ENCODE results near the gene BAIAP2L1. TPM values are rescaled to one million over a fixed set of nuclear protein-coding genes. Genes with fewer than 3 reads are reported as not detected.

Gene BAIAP2L1, protein sequence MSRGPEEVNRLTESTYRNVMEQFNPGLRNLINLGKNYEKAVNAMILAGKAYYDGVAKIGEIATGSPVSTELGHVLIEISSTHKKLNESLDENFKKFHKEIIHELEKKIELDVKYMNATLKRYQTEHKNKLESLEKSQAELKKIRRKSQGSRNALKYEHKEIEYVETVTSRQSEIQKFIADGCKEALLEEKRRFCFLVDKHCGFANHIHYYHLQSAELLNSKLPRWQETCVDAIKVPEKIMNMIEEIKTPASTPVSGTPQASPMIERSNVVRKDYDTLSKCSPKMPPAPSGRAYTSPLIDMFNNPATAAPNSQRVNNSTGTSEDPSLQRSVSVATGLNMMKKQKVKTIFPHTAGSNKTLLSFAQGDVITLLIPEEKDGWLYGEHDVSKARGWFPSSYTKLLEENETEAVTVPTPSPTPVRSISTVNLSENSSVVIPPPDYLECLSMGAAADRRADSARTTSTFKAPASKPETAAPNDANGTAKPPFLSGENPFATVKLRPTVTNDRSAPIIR
- total RNA-seq, result not detected

DNA sequence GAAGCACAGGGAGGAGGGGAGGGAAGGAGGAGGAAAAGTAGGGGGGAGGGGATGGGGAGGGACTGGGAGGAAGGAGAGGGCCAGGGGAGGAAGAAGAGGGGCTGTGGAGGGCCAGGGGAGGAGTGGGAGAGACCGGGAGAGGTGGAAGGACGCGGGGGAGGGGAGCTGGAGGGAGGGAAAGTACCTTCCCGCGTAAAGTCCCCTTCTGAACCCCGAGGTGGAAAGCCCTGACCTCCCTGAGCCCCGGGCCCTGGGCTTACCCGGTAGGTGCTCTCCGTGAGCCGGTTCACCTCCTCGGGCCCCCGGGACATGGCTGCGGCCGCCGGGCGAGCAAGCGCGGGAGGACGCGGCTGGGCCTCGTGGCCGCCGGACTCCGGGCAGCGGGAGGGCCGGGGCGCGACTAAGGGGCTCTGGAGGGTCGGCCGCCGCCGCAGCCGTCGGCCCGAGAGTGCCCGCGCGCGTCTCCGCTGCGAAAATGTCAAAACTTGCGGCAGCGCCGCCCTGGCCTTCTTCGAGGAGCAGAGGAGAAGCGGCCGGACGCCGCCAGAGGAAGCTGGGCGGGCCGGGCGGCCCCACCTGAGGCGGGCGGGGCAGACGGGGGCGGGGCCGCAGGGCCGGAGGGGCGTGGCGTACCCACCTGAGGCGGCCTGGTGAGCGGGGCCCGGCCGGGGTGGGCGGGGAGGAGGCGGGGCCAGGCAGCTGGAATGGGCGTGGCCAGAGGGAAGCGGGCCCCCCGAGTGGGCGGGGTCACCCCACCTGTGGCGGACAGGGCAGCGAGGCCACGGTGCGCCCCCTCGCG is at the start of gene BAIAP2L1:
Gene BAIAP2L1 (minus strand): TSS at position 549 of the 799 bp plus-strand sequence. CDS start 238 bp downstream, at position 311.

DNA sequence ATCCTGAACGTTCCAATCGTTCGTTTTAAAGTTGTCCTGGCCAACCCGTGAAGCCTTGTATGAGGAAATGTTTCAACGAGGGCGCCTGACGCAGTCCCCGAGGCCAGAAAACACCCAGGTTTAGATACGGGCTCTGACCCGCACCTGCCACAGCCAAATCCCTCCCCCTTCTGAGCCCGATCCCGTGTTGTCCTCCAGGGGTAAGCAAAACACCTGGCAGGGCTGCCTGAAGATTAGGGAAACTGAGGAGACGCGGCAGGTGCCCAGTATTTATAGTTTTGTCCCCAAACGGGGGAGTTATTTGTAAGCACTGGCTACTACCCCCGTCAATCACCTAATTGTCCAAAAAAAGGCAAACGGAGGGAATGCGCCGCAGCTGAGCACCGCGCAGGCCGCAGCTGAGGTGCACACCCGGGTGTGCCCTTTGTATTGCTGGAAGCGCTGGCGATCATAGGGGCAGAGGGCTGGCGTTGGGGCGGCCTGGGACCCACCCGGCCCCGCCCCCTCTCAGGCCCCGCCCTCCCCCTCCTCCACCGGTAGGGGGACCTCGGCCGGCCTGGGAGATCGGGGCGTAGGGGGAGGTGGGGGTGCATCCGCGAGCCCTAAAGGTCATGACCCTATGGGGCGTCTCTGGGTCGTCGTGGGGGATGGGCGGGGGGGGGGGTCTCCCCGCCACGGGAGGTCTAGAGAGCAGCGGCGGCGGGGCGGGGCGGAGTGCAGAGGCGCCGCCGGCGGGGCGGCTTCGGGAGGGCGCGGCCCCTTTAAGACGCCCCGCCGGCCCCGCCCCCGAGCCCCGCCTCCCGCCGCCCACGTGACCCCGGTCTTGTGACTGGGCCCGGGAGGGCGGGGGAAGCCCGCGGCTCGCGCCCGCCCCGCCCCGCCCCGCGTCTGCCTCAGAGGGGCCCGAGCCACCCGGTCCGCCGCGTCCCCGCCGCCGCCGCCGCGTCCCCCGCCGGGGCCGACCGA is 119.8 kb downstream of the BAIAP2L1 start, which contains the start of gene BRI3:
Gene BRI3 (plus strand): TSS at position 896 of the 966 bp plus-strand sequence. CDS start 110 bp downstream, outside the sequence.

DNA sequence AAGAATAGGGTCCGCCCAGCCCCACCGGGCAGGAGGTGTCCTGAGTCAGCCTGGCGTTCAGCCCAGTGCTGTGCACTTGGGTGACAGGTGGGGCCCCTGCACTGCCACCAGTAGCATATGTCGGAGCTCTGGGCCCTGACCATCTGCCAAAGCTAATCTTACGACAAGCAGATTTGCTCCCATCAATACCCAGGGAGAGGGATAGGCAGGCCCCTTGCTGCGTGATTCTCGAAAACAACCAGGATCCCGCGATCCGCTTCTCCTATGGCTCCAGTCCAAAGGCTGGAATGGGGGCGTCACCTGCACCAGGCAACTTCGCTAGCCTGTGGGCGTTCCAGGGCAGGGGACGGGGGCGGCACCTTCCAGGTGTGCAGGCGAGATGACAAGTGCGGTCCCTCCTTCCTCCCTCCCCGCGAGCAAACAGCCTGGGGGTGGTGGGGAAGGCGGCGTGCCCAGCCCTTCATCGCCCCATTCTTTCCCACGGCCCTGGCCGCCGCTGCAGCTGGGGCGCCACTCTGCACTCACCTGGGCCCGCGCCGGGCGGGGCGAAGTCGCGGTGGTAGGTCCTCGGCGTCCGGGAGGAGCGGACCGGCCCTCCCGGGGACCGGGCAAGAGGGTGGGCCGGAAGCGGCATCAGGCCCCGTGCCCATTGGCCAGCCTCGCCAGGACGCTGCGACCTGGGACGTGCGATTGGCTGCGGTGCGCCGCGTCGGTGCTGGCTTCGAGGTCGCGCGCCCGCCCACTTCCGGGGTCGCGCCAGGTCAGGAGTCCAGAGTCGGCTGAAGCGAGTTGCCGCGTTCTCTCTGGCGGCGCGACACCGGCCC is 149.1 kb downstream of the BAIAP2L1 start, which contains the start of gene TECPR1:
Gene TECPR1 (minus strand): TSS at position 632 of the 824 bp plus-strand sequence. CDS start 6,086 bp downstream, outside the sequence.

Other genes starting within 250 kb of the BAIAP2L1 start
- 10.3 TPM for gene BHLHA15, start 189.7 kb downstream of the BAIAP2L1 start, total RNA-seq
- gene TECPR1, start 148.9 kb downstream of the BAIAP2L1 start, total RNA-seq, result 37.2 TPM
- gene BRI3, start 119.4 kb downstream of the BAIAP2L1 start, total RNA-seq, result 16.0 TPM
- 9.7 TPM for gene NPTX2, start 216.2 kb upstream of the BAIAP2L1 start, total RNA-seq

Measured in parietal lobe (tissue), 1 donor.